ENCODE measurements around the gene KIF12. TPM values are rescaled to one million over a fixed set of nuclear protein-coding genes. Genes with fewer than 3 reads are reported as not detected.
A peak's percentile ranks its signal among the peaks of the same experiment; 100 is the strongest.

The KIF12 gene
- total and polyA plus RNA-seq, 2 experiments from 2014 or later: 39.9 to 97.3 TPM

DNA sequence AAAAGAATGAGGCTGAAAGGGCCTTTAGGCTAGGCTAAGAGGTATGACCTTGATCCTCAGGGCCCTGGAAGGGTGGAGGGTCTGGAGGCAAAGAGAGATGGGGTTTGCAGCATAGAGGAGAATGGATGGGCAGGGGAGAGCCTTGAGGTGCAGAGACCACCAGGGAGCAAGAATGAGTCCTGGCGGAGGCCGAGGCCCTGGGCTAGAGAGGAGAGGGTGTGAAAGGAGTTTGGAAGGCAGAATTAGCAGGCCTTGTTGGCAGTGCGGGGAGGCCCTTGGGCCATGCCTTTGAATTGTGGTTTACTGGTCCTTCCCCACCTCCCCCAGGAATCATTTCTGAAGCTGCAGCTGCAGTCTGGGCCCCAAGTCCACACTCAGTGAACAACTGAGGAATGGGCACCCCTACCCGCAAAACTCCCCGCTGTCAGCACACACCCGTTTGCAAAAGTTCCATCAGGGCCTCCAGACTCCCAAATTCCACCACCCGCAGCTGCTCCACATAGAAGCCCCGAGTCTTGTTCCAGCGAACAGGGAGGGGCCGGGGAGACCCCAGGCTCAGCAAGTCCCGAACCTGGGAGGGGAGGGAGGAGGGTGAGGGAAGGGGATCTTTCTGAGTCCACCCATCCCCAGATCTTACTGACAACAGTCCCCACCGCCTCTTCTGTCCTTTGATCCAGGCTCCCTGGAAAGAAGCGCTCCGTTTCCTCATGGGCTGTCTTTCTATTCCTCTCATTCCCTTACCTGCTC is 2.1 kb downstream of the KIF12 start:
- Histone ChIP-seq H3K27ac (no peak overlapping the region), H3K4me3 (peak overlapping the region; percentile 61), H3K27me3 (peaks cover 4% of the 10 kb centered on the region), H3K9me2 (replicated peaks; ENCODE audit: insufficient read depth) (no peaks in the 10 kb centered on the region), H3K9me3 (ENCODE audit: low read depth) (no peaks in the 10 kb centered on the region), H3K79me2 (no peaks in the 10 kb centered on the region), H4K20me1 (ENCODE audit: insufficient read depth, poor library complexity, severe bottlenecking) (no peaks in the 10 kb centered on the region), H3K36me3 (replicated peaks; ENCODE audit: insufficient read depth, low read depth) (no peaks in the 10 kb centered on the region), H3K4me2 (peak overlapping the region; percentile 98), H2AFZ (no peak overlapping the region), H3K4me1 (ENCODE audit: insufficient read depth) (peaks cover 4% of the 10 kb centered on the region)
- 79% methylated on average over 13 of the region's 14 CpGs for WGBS (ENCODE audit: low lambda C conversion rate, missing lambda C conversion rate)
- DNase-seq (ENCODE audit: low spot score): no peak
- TF ChIP-seq, protein P1, sequence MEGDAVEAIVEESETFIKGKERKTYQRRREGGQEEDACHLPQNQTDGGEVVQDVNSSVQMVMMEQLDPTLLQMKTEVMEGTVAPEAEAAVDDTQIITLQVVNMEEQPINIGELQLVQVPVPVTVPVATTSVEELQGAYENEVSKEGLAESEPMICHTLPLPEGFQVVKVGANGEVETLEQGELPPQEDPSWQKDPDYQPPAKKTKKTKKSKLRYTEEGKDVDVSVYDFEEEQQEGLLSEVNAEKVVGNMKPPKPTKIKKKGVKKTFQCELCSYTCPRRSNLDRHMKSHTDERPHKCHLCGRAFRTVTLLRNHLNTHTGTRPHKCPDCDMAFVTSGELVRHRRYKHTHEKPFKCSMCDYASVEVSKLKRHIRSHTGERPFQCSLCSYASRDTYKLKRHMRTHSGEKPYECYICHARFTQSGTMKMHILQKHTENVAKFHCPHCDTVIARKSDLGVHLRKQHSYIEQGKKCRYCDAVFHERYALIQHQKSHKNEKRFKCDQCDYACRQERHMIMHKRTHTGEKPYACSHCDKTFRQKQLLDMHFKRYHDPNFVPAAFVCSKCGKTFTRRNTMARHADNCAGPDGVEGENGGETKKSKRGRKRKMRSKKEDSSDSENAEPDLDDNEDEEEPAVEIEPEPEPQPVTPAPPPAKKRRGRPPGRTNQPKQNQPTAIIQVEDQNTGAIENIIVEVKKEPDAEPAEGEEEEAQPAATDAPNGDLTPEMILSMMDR (IDR thresholded peaks at IDR 0.05; ENCODE audit: poor library complexity): no peak
- no peak for TF ChIP-seq EZH2 (IDR thresholded peaks at IDR 0.05; ENCODE audit: borderline replicate concordance)

DNA sequence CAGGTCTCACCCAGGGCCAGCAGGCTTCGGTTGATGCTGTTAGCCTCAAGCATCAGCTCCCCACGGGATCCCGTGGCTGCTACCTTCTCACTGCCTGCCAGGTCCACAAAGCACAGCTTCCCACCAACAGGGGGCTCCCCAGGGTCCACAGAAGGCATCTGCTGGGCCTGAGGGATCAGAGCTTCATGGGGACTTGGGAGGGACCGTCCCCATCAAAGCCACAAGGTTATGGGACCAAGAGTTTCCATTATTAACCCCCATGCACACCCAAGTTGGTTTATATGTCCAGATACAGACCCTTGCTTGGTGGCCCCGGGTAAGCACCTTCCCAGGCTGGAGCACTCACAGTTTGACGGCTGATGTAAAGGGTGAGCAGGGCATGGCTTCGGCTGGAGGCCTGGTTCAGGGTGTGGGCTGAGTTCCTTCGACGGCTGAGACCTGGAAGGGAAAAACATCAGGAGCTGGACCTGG is 3.0 kb downstream of the KIF12 start:
- Histone ChIP-seq H3K79me2 (no peaks in the 10 kb centered on the region), H4K20me1 (ENCODE audit: insufficient read depth, poor library complexity, severe bottlenecking) (no peaks in the 10 kb centered on the region), H3K27ac (no peak overlapping the region), H2AFZ (no peak overlapping the region), H3K9me3 (ENCODE audit: low read depth) (no peaks in the 10 kb centered on the region), H3K4me1 (ENCODE audit: insufficient read depth) (peaks cover 4% of the 10 kb centered on the region), H3K9me2 (replicated peaks; ENCODE audit: insufficient read depth) (no peaks in the 10 kb centered on the region), H3K4me3 (no peak overlapping the region), H3K27me3 (peaks cover 4% of the 10 kb centered on the region), H3K36me3 (replicated peaks; ENCODE audit: insufficient read depth, low read depth) (no peaks in the 10 kb centered on the region), H3K4me2 (no peak overlapping the region)
- WGBS (ENCODE audit: low lambda C conversion rate, missing lambda C conversion rate): 75% methylated on average over 9 of the region's 9 CpGs
- no peak for DNase-seq (ENCODE audit: low spot score)
- TF ChIP-seq EZH2 (IDR thresholded peaks at IDR 0.05; ENCODE audit: borderline replicate concordance) (no peak), EZH2phosphoT487 (IDR thresholded peaks at IDR 0.05; ENCODE audit: low read depth, severe bottlenecking, unreplicated experiment) (no peak)
- TF ChIP-seq, protein P1 (IDR thresholded peaks at IDR 0.05; ENCODE audit: poor library complexity): no peak

DNA sequence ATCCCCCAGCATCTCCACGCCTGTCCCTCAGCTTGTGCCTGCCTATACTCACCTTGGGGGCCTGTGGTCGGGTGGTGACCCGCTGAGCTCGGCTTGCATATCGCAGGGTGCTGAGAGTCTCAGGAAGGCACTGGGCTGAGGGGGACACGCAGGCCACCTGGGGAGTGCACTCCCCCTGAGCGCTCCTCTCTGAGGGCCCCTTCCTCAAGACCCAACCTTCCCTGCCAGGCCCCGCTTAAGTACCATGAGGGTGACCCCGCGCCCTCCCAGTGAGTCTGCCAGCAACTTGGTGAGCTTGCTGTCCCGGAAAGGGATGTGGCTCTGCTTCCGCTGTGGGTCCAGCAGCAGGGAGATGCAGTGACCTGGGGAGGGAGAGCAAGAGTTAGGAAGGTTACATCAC is 4.1 kb downstream of the KIF12 start:
- no peak for DNase-seq (ENCODE audit: low spot score)
- Histone ChIP-seq H3K79me2 (no peaks in the 10 kb centered on the region), H3K27me3 (peaks cover 4% of the 10 kb centered on the region), H3K36me3 (replicated peaks; ENCODE audit: insufficient read depth, low read depth) (no peaks in the 10 kb centered on the region), H4K20me1 (ENCODE audit: insufficient read depth, poor library complexity, severe bottlenecking) (no peaks in the 10 kb centered on the region), H3K4me2 (no peak overlapping the region), H3K4me3 (no peak overlapping the region), H2AFZ (no peak overlapping the region), H3K4me1 (ENCODE audit: insufficient read depth) (peaks cover 4% of the 10 kb centered on the region), H3K27ac (no peak overlapping the region), H3K9me3 (ENCODE audit: low read depth) (no peaks in the 10 kb centered on the region), H3K9me2 (replicated peaks; ENCODE audit: insufficient read depth) (no peaks in the 10 kb centered on the region)
- 96% methylated on average over 12 of the region's 12 CpGs for WGBS (ENCODE audit: low lambda C conversion rate, missing lambda C conversion rate)
- TF ChIP-seq, protein P1 (IDR thresholded peaks at IDR 0.05; ENCODE audit: poor library complexity): no peak
- TF ChIP-seq EZH2phosphoT487 (IDR thresholded peaks at IDR 0.05; ENCODE audit: low read depth, severe bottlenecking, unreplicated experiment) (no peak), EZH2 (IDR thresholded peaks at IDR 0.05; ENCODE audit: borderline replicate concordance) (no peak)
